Parathyroid adenoma (tissue), 2 donors: ENCODE data around the gene MRC1.

Experiments
- H2AFZ ChIP-seq: fragments of 300-600 bp; sonication (generic); one replicate; pipeline ENCODE4 v1.7.0; 2017; ENCODE audit warnings: antibody characterized with exemption, mild to moderate bottlenecking
- H3K27ac ChIP-seq: fragments of 300-600 bp; sonication (generic); one replicate; pipeline ENCODE4 v1.7.0; 2017
- H3K27me3 ChIP-seq: fragments of 300-600 bp; sonication (generic); one replicate; pipeline ENCODE4 v1.7.0; 2017; ENCODE audit warnings: low read length; ENCODE audit not compliant: control insufficient read depth, insufficient read depth
- H3K36me3 ChIP-seq: fragments of 300-600 bp; sonication (generic); one replicate; pipeline ENCODE4 v1.7.0; 2017; ENCODE audit warnings: low read length; ENCODE audit not compliant: control insufficient read depth, insufficient read depth
- H3K4me1 ChIP-seq: fragments of 300-600 bp; sonication (generic); one replicate; pipeline ENCODE4 v1.7.0; 2017; ENCODE audit warnings: control low read depth
- H3K4me2 ChIP-seq: fragments of 300-600 bp; sonication (generic); one replicate; pipeline ENCODE4 v1.7.0; 2017; ENCODE audit warnings: low read length
- H3K4me3 ChIP-seq: fragments of 300-600 bp; sonication (generic); one replicate; pipeline ENCODE4 v1.7.0; 2017; ENCODE audit warnings: low read depth, low read length
- H3K79me2 ChIP-seq: fragments of 300-600 bp; sonication (generic); one replicate; pipeline ENCODE4 v1.7.0; 2017; ENCODE audit warnings: control low read depth
- H3K9ac ChIP-seq: fragments of 300-600 bp; sonication (generic); one replicate; pipeline ENCODE4 v1.7.0; 2017; ENCODE audit warnings: mild to moderate bottlenecking
- H3K9me3 ChIP-seq: fragments of 300-600 bp; sonication (generic); one replicate; pipeline ENCODE4 v1.7.0; 2017; ENCODE audit warnings: low read length; ENCODE audit not compliant: control insufficient read depth
- CTCF ChIP-seq: fragments of 300-600 bp; sonication (generic); IDR thresholded peaks from one replicate; pipeline ENCODE4 v1.7.0; 2017; ENCODE audit warnings: antibody characterized with exemption, mild to moderate bottlenecking
- donor health status: primary hyperparathyroidism.

Gene MRC1

GRCh38 chr10:17873946-17874345, 64.8 kb downstream of the MRC1 start:
- Histone ChIP-seq H3K79me2 (no peaks in the 10 kb centered on the region), H3K9me3 (no peaks in the 10 kb centered on the region), H3K4me3 (no peak overlapping the region), H2AFZ (no peak overlapping the region), H3K4me1 (no peaks in the 10 kb centered on the region), H3K9ac (no peak overlapping the region), H3K36me3 (no peaks in the 10 kb centered on the region), H3K4me2 (no peak overlapping the region), H3K27me3 (no peaks in the 10 kb centered on the region), H3K27ac (no peak overlapping the region)
- no peak for TF ChIP-seq CTCF

- Histone ChIP-seq H2AFZ (no peak overlapping the region), H3K27me3 (no peaks in the 10 kb centered on the region), H3K36me3 (no peaks in the 10 kb centered on the region), H3K79me2 (no peaks in the 10 kb centered on the region), H3K9ac (no peak overlapping the region), H3K27ac (no peak overlapping the region), H3K9me3 (no peaks in the 10 kb centered on the region), H3K4me3 (no peak overlapping the region), H3K4me2 (no peak overlapping the region), H3K4me1 (no peaks in the 10 kb centered on the region)
- no peak for TF ChIP-seq CTCF
Observed at GRCh38 chr10:17877121-17877520, 68.0 kb downstream of the MRC1 start.

- Histone ChIP-seq H3K79me2 (no peaks in the 10 kb centered on the region), H2AFZ (no peak overlapping the region), H3K9me3 (no peaks in the 10 kb centered on the region), H3K4me1 (no peaks in the 10 kb centered on the region), H3K9ac (no peak overlapping the region), H3K4me3 (no peak overlapping the region), H3K4me2 (no peak overlapping the region), H3K36me3 (no peaks in the 10 kb centered on the region), H3K27ac (no peak overlapping the region), H3K27me3 (no peaks in the 10 kb centered on the region)
- TF ChIP-seq CTCF, result no peak
Observed at GRCh38 chr10:17878896-17879295, 69.7 kb downstream of the MRC1 start.

GRCh38 chr10:17880601-17881000, 71.5 kb downstream of the MRC1 start:
- H3K9ac ChIP-seq, result no peak overlapping the region
- no peaks in the 10 kb centered on the region for H3K9me3 ChIP-seq
- no peaks in the 10 kb centered on the region for H3K79me2 ChIP-seq
- no peaks in the 10 kb centered on the region for H3K36me3 ChIP-seq
- no peak overlapping the region for H3K27ac ChIP-seq
- H3K4me1 ChIP-seq, result no peaks in the 10 kb centered on the region
- H3K4me3 ChIP-seq, result no peak overlapping the region
- no peak overlapping the region for H2AFZ ChIP-seq
- no peak overlapping the region for H3K4me2 ChIP-seq
- no peak for TF ChIP-seq CTCF
- H3K27me3 ChIP-seq, result no peaks in the 10 kb centered on the region

GRCh38 chr10:17882557-17882956, 73.4 kb downstream of the MRC1 start:
- no peak overlapping the region for H3K4me3 ChIP-seq
- H3K9ac ChIP-seq, result no peak overlapping the region
- H3K4me1 ChIP-seq, result no peaks in the 10 kb centered on the region
- no peaks in the 10 kb centered on the region for H3K36me3 ChIP-seq
- no peak overlapping the region for H3K4me2 ChIP-seq
- TF ChIP-seq CTCF, result no peak
- no peaks in the 10 kb centered on the region for H3K9me3 ChIP-seq
- no peak overlapping the region for H3K27ac ChIP-seq
- no peaks in the 10 kb centered on the region for H3K27me3 ChIP-seq
- H3K79me2 ChIP-seq, result no peaks in the 10 kb centered on the region
- no peak overlapping the region for H2AFZ ChIP-seq
